ENCODE measurements around the gene TWNK. TPM values are rescaled to one million over a fixed set of nuclear protein-coding genes. Genes with fewer than 3 reads are reported as not detected.

The TWNK gene
- total RNA-seq, 6 experiments from 2014 or later = 5.7 to 9.5 (median 7.0) TPM

DNA sequence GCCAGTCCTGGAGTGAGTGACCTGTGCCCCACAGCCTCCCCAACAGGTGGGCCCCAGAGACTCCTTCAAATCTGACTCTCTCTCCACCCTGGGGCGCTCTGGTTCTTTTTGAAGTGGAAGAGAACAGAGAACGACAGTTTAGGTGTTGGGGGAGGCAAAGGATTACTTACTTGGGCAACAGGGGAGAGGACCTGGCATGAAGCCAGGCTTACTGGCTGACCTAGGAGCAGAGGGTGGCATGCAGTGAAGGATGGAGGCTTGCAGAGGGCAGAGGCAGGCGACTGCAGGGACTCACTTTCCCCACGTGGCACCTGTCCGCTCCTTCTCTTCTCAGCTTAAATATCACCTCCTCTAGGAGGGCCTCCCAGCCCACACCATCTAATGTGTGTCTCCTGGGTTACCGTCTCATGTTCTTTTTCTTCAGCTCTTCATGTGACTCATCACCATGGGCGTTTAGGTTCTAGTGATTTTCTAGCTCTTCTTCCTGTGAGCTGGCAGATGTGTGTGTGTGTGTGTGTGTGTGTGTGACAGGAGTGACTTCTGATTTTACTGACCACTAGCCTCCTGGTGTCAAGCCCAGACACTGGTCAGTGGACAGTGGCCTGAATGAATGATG is 27.7 kb downstream of the TWNK start:
- Mint-ChIP-seq H3K27ac (peak overlapping the region; percentile 83), H3K9me3 (no peaks in the 10 kb centered on the region), H3K4me3 (no peak overlapping the region), H3K36me3 (ENCODE audit: low read depth) (no peaks in the 10 kb centered on the region), H3K4me1 (ENCODE audit: low read depth) (peaks cover 41% of the 10 kb centered on the region), H3K27me3 (ENCODE audit: insufficient read depth) (peaks cover 9% of the 10 kb centered on the region)
- TF ChIP-seq, protein P1, sequence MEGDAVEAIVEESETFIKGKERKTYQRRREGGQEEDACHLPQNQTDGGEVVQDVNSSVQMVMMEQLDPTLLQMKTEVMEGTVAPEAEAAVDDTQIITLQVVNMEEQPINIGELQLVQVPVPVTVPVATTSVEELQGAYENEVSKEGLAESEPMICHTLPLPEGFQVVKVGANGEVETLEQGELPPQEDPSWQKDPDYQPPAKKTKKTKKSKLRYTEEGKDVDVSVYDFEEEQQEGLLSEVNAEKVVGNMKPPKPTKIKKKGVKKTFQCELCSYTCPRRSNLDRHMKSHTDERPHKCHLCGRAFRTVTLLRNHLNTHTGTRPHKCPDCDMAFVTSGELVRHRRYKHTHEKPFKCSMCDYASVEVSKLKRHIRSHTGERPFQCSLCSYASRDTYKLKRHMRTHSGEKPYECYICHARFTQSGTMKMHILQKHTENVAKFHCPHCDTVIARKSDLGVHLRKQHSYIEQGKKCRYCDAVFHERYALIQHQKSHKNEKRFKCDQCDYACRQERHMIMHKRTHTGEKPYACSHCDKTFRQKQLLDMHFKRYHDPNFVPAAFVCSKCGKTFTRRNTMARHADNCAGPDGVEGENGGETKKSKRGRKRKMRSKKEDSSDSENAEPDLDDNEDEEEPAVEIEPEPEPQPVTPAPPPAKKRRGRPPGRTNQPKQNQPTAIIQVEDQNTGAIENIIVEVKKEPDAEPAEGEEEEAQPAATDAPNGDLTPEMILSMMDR (IDR thresholded peaks at IDR 0.05) = no peak
- peak; percentile 99 for DNase-seq

DNA sequence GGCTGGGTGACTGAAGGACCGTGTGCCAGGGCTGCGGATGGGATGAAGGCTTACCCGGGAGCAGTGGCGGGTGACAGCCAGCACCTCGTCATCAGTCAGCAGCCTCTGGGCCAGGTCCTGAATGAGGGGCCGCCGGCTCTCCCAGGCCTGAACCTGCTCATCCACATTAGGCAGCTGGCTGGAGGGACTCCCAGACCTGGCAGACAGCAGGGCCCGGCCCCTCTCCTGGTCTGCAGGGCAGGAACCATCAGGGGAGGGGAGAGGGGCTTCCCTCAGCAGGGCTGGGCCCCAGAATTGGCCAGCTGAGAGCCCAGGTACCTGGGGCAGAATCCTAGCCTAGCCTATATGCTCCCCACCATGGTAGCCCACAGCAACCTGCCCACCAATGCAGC is 28.2 kb downstream of the TWNK start:
- Mint-ChIP-seq H3K4me1 (ENCODE audit: low read depth) (peaks cover 41% of the 10 kb centered on the region), H3K27ac (peak overlapping the region; percentile 83), H3K27me3 (ENCODE audit: insufficient read depth) (peaks cover 9% of the 10 kb centered on the region), H3K9me3 (no peaks in the 10 kb centered on the region), H3K4me3 (no peak overlapping the region), H3K36me3 (ENCODE audit: low read depth) (no peaks in the 10 kb centered on the region)
- DNase-seq = no peak
- TF ChIP-seq, protein P1 (IDR thresholded peaks at IDR 0.05) = no peak

DNA sequence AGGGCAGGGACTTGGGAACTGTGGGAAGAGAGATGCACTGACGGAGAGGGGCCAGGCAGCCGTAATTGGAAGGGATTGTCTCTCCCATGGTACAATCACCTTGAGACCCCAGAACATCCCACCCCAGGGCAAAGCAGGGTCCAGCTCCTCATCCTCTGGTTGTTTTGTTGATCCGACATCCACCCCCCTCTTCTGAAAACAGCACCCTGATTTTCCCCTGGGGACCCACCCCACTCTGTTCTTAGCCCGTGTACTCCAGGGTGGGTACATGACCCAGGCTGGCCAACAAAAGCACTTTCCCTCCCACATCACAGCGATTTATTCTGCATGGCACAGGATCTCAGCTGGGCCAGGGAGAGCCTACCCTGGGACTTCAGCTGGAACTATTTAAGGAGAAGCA is 29.5 kb downstream of the TWNK start:
- Mint-ChIP-seq H3K4me1 (ENCODE audit: low read depth) (peaks cover 41% of the 10 kb centered on the region), H3K9me3 (no peaks in the 10 kb centered on the region), H3K27me3 (ENCODE audit: insufficient read depth) (peaks cover 12% of the 10 kb centered on the region), H3K36me3 (ENCODE audit: low read depth) (no peaks in the 10 kb centered on the region), H3K4me3 (no peak overlapping the region), H3K27ac (no peak overlapping the region)
- TF ChIP-seq, protein P1 (IDR thresholded peaks at IDR 0.05) = no peak
- no peak for DNase-seq

DNA sequence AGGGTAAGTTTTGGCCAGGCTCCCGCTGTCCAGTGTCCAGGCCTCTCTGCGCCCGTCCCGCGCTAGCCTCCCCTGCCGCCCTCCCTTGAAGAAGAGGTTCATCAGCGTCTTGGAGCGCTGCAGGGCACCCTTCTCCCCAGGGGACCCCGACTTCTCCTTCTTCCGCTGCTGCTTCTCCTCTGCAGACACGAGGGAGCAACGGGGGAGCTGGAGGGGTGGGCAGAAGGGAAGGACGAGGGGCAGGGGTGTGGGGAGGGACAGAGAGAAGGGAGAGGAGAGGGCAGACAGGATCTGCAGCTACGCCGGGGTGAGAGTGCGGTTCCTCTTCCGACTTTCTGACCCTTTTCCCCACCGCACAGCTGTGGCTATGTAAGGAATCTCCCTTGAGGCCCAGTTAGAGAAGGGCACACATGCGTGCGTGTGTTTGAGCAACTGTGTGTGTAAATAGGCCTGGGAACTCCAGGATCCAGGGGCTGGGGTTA is 30.8 kb downstream of the TWNK start:
- no peak for DNase-seq
- H3K4me3 Mint-ChIP-seq = no peak overlapping the region
- H3K27ac Mint-ChIP-seq = no peak overlapping the region
- TF ChIP-seq, protein P1 (IDR thresholded peaks at IDR 0.05) = no peak
- H3K27me3 Mint-ChIP-seq (ENCODE audit: insufficient read depth) = peaks cover 12% of the 10 kb centered on the region
- H3K4me1 Mint-ChIP-seq (ENCODE audit: low read depth) = peaks cover 31% of the 10 kb centered on the region
- H3K9me3 Mint-ChIP-seq = no peaks in the 10 kb centered on the region
- no peaks in the 10 kb centered on the region for H3K36me3 Mint-ChIP-seq (ENCODE audit: low read depth)

DNA sequence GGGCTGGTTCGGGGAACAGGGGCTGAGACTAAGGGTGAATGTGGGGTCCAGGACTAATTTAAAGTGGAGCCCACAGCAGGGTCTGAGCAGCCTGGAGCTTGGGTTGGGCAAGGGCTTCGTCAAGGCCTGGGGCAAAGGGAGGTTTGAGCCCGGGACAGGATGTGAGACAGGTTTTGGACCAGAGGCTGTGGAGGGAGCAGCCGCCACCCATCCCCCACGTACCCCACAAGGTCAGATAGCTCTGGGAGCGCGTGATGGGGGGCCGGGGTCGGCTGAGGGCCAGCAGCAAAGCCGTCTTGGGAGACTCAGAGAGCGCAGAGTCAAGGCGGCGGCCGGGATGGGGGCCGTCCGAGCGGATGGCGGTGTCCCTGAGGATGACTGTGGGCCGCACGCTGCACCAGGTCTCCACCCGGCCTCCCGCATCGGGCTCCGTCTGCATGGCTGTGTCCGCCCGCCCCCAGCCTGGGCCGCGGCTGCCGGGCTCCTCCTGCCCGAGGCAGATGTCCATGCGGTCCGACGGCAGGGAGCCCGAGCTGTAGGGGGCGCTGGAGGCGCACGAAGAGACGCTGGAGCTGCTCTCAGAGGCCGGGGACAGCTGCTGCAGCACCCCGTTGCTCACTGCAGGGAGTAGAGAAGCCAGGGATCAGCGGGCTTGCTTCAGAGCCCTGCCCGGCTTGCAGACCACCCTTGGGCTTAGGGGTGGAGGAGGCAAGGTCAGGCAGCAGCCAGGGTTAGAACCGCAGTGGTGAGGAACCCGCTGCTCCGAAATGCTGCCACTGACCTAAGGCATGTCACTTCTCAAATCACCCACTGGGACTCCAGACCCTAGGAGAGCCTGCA is 31.5 kb downstream of the TWNK start:
- TF ChIP-seq, protein P1 (IDR thresholded peaks at IDR 0.05) = peak; percentile 77
- Mint-ChIP-seq H3K27ac (no peak overlapping the region), H3K4me3 (no peak overlapping the region), H3K27me3 (ENCODE audit: insufficient read depth) (peaks cover 14% of the 10 kb centered on the region), H3K36me3 (ENCODE audit: low read depth) (no peaks in the 10 kb centered on the region), H3K4me1 (ENCODE audit: low read depth) (peaks cover 26% of the 10 kb centered on the region), H3K9me3 (no peaks in the 10 kb centered on the region)
- DNase-seq = peak; percentile 51

Measured in HFFc6 (cell line).